SU-DHL-6 (cell line): ENCODE measurements around the gene LRRC74A.

Source experiments
- EZH2phosphoT487 ChIP-seq: fragments of 200-600 bp; sonication (generic), shearing (Covaris generic); conservative IDR thresholded peaks from 2 replicates; pipeline ENCODE4 v1.6.1; 2018; ENCODE audit warnings: mild to moderate bottlenecking, antibody characterized with exemption, low read length, moderate library complexity, mixed read lengths
- TF ChIP-seq, protein P1 (sequence below): fragments of 200-600 bp; sonication (generic); IDR thresholded peaks from one replicate; pipeline ENCODE4 v1.5.1; 2017; ENCODE audit warnings: antibody characterized with exemption, mild to moderate bottlenecking, low read length, moderate library complexity; ENCODE audit not compliant: insufficient read depth, poor library complexity, severe bottlenecking

DNA sequence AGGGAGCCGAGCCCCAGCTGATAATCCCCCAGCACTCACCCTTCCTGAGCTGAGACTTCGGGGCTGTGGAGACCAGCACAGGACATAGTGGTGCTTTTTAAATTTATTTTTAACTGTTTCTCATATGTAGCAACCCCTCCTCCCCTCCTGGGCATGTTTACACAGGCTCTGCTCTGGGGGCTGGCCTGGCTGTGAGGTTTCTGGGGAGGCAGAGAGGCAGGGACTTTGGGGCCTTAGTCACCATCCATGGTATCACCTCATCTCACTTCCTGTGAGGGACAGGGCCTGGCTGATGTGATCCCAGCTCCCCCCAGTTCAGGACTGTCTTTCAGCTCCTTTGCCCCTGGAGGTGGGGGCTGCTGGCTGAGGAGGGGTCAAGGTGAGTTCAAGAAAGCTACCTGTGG lies 44.6 kb upstream of the LRRC74A start:
- TF ChIP-seq, protein P1, sequence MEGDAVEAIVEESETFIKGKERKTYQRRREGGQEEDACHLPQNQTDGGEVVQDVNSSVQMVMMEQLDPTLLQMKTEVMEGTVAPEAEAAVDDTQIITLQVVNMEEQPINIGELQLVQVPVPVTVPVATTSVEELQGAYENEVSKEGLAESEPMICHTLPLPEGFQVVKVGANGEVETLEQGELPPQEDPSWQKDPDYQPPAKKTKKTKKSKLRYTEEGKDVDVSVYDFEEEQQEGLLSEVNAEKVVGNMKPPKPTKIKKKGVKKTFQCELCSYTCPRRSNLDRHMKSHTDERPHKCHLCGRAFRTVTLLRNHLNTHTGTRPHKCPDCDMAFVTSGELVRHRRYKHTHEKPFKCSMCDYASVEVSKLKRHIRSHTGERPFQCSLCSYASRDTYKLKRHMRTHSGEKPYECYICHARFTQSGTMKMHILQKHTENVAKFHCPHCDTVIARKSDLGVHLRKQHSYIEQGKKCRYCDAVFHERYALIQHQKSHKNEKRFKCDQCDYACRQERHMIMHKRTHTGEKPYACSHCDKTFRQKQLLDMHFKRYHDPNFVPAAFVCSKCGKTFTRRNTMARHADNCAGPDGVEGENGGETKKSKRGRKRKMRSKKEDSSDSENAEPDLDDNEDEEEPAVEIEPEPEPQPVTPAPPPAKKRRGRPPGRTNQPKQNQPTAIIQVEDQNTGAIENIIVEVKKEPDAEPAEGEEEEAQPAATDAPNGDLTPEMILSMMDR = no peak
- no peak for TF ChIP-seq EZH2phosphoT487
